Colonic mucosa (tissue), 4 donors: ENCODE data around the gene ANXA2. TPM values are rescaled to one million over a fixed set of nuclear protein-coding genes. Genes with fewer than 3 reads are reported as not detected.
"Not testable (repeated sequence)": the region's sequence is repeated elsewhere in the genome, so short reads cannot be mapped to it uniquely, and the experiment has no call there.

Experiments
- DNase-seq: peaks from one replicate; pipeline ENCODE4 v3.0.0-alpha.2; 2020
- H3K27ac ChIP-seq: fragments of 200-600 bp; one replicate; pipeline ENCODE4 v1.8.0; 2021
- H3K27me3 ChIP-seq: fragments of 200-600 bp; one replicate; pipeline ENCODE4 v1.8.0; 2021
- H3K36me3 ChIP-seq: fragments of 200-600 bp; one replicate; pipeline ENCODE4 v1.8.0; 2021
- H3K4me1 ChIP-seq: fragments of 200-600 bp; one replicate; pipeline ENCODE4 v1.8.0; 2021; ENCODE audit warnings: mild to moderate bottlenecking
- H3K4me3 ChIP-seq: fragments of 200-600 bp; one replicate; pipeline ENCODE4 v1.8.0; 2021
- H3K9ac ChIP-seq, 2 donors: one replicate each; pipeline ENCODE4 v1.7.0; 2013; ENCODE audit warnings: control low read depth in 2 of 2, low read depth in 2 of 2, low read length in 2 of 2
- H3K9me3 ChIP-seq: fragments of 200-600 bp; one replicate; pipeline ENCODE4 v1.8.0; 2021
- intact Hi-C: fragments of 100-400 bp; cut with DNase I; formaldehyde crosslinking; loops from one replicate; pipeline ENCODE4 v1.14.1; 2022
- total RNA-seq, 2 donors: library from RNA; stranded (reverse); fragmentation: NEBNext Ultra II Directional in 1 of 2; extraction: Animal tissue kit (Norgen Biotek cat#: 25700) in 1 of 2; gene quantifications; one replicate each; pipeline ENCODE4 v1.2.1, GENCODE V29; 2021
- TF ChIP-seq, protein P1 (sequence below): fragments of 200-600 bp; IDR thresholded peaks from one replicate; pipeline ENCODE4 v1.8.0; 2022; ENCODE audit warnings: antibody characterized with exemption, mild to moderate bottlenecking
- donor health status: healthy.
- donor health status: DM: no; HTN: no; CAD: no.
- donor health status: DM: no; HTN: no; CAD: no.

ANXA2 gene
- total RNA-seq, 2 donors from 2014 or later, result 813 to 816 TPM

DNA sequence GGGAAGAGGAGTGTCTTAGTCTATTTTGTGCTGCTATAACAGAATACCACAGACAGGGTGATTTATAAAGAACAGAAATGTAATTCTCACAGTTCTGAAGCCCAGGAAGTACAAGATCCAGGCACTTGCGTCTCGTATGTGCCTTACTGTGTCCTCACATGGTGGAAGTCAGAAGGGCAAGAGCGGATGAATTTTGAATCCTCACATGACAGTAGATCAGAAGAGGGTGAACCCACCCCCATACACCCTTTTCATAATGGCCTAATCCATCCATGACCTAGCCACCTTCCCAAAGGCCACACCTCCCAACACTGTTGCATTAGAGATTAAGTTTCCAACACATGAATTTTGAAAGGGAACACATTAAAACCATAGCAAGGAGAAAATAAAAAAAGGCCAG is 18.7 kb upstream of the ANXA2 start:
- TF ChIP-seq, protein P1, sequence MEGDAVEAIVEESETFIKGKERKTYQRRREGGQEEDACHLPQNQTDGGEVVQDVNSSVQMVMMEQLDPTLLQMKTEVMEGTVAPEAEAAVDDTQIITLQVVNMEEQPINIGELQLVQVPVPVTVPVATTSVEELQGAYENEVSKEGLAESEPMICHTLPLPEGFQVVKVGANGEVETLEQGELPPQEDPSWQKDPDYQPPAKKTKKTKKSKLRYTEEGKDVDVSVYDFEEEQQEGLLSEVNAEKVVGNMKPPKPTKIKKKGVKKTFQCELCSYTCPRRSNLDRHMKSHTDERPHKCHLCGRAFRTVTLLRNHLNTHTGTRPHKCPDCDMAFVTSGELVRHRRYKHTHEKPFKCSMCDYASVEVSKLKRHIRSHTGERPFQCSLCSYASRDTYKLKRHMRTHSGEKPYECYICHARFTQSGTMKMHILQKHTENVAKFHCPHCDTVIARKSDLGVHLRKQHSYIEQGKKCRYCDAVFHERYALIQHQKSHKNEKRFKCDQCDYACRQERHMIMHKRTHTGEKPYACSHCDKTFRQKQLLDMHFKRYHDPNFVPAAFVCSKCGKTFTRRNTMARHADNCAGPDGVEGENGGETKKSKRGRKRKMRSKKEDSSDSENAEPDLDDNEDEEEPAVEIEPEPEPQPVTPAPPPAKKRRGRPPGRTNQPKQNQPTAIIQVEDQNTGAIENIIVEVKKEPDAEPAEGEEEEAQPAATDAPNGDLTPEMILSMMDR, result no peak
- DNase-seq, result no peak
- intact Hi-C loops, result no loop called here
- H3K36me3 ChIP-seq, result no peaks in the 10 kb centered on the region
- no peak overlapping the region for H3K27ac ChIP-seq
- H3K27me3 ChIP-seq, result no peaks in the 10 kb centered on the region
- H3K9ac ChIP-seq, result no peak overlapping the region
- H3K4me3 ChIP-seq, result no peak overlapping the region
- no peaks in the 10 kb centered on the region for H3K4me1 ChIP-seq
- H3K9me3 ChIP-seq, result no peaks in the 10 kb centered on the region

DNA sequence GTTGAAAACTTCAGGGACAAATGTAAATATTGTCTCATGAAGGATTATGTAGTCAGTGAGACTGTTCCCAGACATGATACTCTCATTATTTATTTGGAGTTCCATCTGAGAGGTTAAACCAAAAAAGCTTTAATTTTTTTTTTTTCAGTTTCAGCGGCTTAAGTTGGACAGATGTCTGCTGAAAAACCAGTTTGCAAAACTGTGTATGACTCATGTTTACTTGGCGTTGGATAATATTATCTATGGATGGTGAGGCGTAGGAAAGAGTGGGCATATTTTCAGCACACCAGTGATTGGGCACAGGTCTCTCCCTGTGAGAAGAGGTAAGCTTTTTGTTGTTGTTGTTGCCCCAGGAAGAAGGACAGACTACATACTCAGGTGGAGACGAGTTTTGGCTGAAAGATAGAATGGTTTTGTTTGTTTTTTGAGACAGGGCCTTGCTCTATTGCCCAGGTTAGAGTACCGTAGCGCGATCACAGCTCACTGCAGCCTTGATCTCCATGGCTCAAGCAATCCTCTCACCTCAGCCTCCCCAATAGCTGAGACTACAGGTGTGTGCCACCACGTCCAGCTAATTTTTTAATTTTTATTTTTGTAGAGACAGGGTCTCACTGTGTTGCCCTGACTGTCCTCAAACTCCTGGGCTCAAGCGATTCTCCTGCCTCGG is 16.4 kb upstream of the ANXA2 start:
- H3K36me3 ChIP-seq, result no peaks in the 10 kb centered on the region
- TF ChIP-seq, protein P1, result no peak
- intact Hi-C loops, result no loop called here
- no peak for DNase-seq
- no peaks in the 10 kb centered on the region for H3K4me1 ChIP-seq
- no peaks in the 10 kb centered on the region for H3K9me3 ChIP-seq
- no peak overlapping the region for H3K27ac ChIP-seq
- no peak overlapping the region for H3K4me3 ChIP-seq
- H3K27me3 ChIP-seq, result no peaks in the 10 kb centered on the region
- H3K9ac ChIP-seq, result no peak overlapping the region

DNA sequence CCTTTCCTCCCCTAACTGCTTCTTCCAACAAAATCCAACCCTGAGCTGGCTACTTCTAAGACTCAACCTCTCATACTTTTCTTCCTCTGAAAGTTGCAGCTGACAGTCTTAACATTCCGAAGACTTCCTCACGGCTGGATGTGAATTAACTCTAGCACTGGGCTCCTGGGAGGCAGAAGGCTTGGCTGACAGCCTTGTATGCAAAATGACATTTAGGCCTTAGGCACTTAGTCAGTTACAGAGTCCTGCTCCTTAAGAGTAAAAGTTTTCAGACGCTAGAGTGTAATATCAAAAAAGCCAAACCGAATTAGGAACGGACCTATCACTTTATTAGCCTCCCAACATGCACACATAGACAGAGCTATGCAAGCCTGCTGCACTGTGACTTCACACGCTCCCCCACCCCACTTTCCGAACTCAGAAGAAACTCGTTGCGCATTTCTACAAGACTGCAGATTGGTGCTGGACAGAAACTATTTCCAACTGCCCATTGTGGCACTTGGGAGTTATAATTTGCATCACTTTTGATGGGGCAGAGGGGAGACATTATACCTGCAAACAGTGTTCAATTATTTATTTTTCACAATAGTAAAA is 15.5 kb upstream of the ANXA2 start:
- no peak overlapping the region for H3K27ac ChIP-seq
- no peaks in the 10 kb centered on the region for H3K9me3 ChIP-seq
- H3K9ac ChIP-seq, result no peak overlapping the region
- TF ChIP-seq, protein P1, result no peak
- H3K36me3 ChIP-seq, result no peaks in the 10 kb centered on the region
- no peak for DNase-seq
- intact Hi-C loops, result no loop called here
- H3K4me3 ChIP-seq, result no peak overlapping the region
- H3K27me3 ChIP-seq, result no peaks in the 10 kb centered on the region
- H3K4me1 ChIP-seq, result no peaks in the 10 kb centered on the region

DNA sequence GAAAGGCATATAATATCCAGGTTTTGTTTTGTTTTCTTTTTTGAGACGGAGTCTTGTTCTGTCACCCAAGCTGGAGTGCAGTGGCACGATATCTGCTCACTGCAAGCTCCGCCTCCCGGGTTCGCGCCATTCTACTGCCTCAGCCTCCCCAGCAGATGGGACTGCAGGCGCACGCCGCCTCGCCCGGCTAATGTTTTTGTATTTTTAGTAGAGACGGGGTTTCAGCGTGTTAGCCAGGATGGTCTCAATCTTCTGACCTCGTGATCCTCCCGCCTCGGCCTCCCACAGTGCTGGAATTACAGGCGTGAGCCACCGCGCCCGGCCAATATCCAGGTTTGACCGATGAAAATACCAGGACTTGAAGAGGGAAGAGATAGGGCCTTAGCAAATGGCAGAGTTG is 15.0 kb upstream of the ANXA2 start:
- H3K9me3 ChIP-seq, H3K36me3 ChIP-seq, H3K4me3 ChIP-seq, DNase-seq, H3K27me3 ChIP-seq, H3K27ac ChIP-seq, H3K4me1 ChIP-seq, intact Hi-C loops, H3K9ac ChIP-seq: not testable (repeated sequence)

DNA sequence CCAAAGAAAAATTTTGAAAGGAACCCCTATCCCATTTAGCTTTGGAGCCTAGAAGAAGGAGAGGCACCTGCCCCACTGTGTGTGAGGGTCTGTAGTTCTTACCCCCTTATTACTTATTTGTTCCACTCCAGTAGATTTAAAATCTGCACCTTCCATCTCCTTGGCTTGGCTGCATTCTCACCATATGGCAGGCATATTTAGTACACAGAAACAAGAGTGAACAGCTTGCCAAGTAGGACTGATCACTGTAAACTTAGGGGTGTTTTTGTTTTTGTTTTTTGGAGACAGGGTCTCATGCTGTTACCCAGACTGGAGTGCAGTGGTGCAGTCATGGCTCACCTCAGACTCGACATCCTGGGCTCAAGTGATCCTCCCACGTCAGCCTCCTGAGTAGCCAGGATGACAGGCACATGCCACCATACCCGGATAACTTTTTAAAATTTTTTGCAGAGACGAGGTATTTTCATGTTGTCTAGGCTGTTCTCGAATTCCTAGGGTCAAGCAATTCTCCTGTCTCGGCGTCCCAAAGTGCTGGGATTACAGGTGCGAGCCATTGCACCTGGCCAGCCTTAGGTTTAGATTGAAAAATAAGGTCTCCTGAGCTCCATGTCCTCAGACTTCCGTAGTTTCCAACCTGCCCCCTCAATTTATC is 14.1 kb upstream of the ANXA2 start:
- H3K4me1 ChIP-seq, result no peaks in the 10 kb centered on the region
- TF ChIP-seq, protein P1, result no peak
- no peak overlapping the region for H3K4me3 ChIP-seq
- no peaks in the 10 kb centered on the region for H3K27me3 ChIP-seq
- no peaks in the 10 kb centered on the region for H3K36me3 ChIP-seq
- DNase-seq, result no peak
- intact Hi-C loops, result no loop called here
- no peak overlapping the region for H3K9ac ChIP-seq
- no peaks in the 10 kb centered on the region for H3K9me3 ChIP-seq
- H3K27ac ChIP-seq, result no peak overlapping the region

DNA sequence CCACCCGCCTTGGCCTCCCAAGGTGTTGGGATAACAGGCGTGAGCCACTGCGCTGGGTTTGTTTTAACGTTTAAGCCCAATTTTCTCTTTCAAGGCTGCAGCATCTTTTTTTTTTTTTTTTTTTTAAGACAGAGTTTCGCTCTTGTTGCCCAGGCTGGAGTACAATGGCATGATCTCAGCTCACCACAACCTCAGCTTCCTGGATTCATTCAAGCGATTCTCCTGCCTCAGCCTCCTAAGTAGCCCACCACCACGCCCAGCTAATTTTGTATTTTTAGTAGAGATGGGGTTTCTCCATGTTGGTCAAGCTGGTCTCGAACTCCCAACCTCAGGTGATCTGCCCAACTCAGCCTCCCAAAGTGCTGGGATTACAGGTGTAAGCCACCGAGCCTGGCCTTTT is 12.6 kb upstream of the ANXA2 start:
- DNase-seq, H3K9me3 ChIP-seq, H3K27ac ChIP-seq, H3K27me3 ChIP-seq, H3K4me1 ChIP-seq, intact Hi-C loops, H3K9ac ChIP-seq, H3K36me3 ChIP-seq, H3K4me3 ChIP-seq: not testable (repeated sequence)
